Ovary (tissue), 9 donors: ENCODE data around the gene LMTK3. TPM values are rescaled to one million over a fixed set of nuclear protein-coding genes. Genes with fewer than 3 reads are reported as not detected.

Experiments
- DNase-seq, 5 donors: peaks; one replicate each; pipeline ENCODE4 v3.0.0-alpha.2; 2019 to 2020
- H3K27ac ChIP-seq, 2 donors: fragments of 200-600 bp; one replicate each; pipeline versions ENCODE4 v1.5.1 to v1.8.0; 2019 to 2022
- H3K27me3 ChIP-seq: fragments of 200-600 bp; one replicate; pipeline ENCODE4 v1.8.0; 2022
- H3K36me3 ChIP-seq: fragments of 200-600 bp; sonication (generic); one replicate; pipeline ENCODE4 v1.5.1; 2019
- H3K4me1 ChIP-seq: one replicate; pipeline ENCODE4 v1.8.1; 2013; ENCODE audit warnings: mild to moderate bottlenecking, moderate library complexity; ENCODE audit not compliant: insufficient read depth
- H3K4me3 ChIP-seq: fragments of 200-600 bp; sonication (generic); one replicate; pipeline ENCODE4 v1.5.1; 2017
- H3K9me3 ChIP-seq, 2 donors: fragments of 200-600 bp in 1 of 2; sonication (generic) in 1 of 2; one replicate each; pipeline versions ENCODE4 v1.5.1 to v1.8.1; 2013 to 2019; ENCODE audit warnings: mild to moderate bottlenecking in 1 of 2, moderate library complexity in 1 of 2
- EP300 ChIP-seq: sonication (generic); formaldehyde crosslinking; IDR thresholded peaks from one replicate; pipeline ENCODE4 v1.6.1; 2017; ENCODE audit warnings: antibody characterized with exemption
- POLR2A ChIP-seq: fragments of 450-650 bp; IDR thresholded peaks from one replicate; pipeline ENCODE4 v1.6.1; 2017; ENCODE audit warnings: antibody characterized with exemption, mild to moderate bottlenecking, moderate library complexity
- WGBS, 3 donors: extraction: QIAGEN DNeasy Blood & Tissue Kit in 1 of 3; methylation state at CpG; one replicate each; pipeline versions ENCODE4 v1.1.5 to v1.1.7; 2013 to 2017; 5-methylcytosine and 5-hydroxymethylcytosine counted together
- intact Hi-C, 4 donors: fragments of 100-400 bp; cut with DNase I; formaldehyde crosslinking; loops; one replicate each; pipeline versions ENCODE4 v1.11.0 to v1.15.1; 2022 to 2023
- polyA plus RNA-seq, 2 donors: library from polyadenylated mRNA; stranded (reverse); fragments of 200-250 nt in 1 of 2; fragments of 350-450 nt in 1 of 2; fragmentation: Illumina TruSeq in 1 of 2; extraction: RNeasy Lipid Tissue Mini Kit (QIAGEN cat#74804) in 1 of 2; gene quantifications; one replicate each; pipeline ENCODE4 v1.2.3, GENCODE V29; 2013 to 2014
- total RNA-seq, 7 donors: library from RNA; depleted of rRNA in 2 of 7; stranded (reverse); fragments of >200 nt in 2 of 7; fragmentation: NEBNext Ultra II Directional in 3 of 7; extraction: Animal tissue kit (Norgen Biotek cat#: 25700) in 3 of 7; gene quantifications; one replicate each; pipeline versions ENCODE4 v1.1.0 to v1.2.4, GENCODE V29; 2016 to 2023
- TF ChIP-seq, protein P1 (sequence below), 3 donors: fragments of 450-650 bp in 2 of 3; fragments of 200-600 bp in 1 of 3; IDR thresholded peaks; one replicate each; pipeline versions ENCODE4 v1.5.1 to v1.8.0; 2016 to 2022; ENCODE audit warnings: antibody characterized with exemption in 3 of 3, mild to moderate bottlenecking in 1 of 3
- donor health status: DM: no; HTN: no; CAD: no; lungs with moderate emphysema.
- donor health status: DM: no; HTN: no; CAD: no.
- donor health status: Bipolar disorder and iron deficiency.
- donor health status: DM: yes; HTN: yes; CAD: no.
- donor health status: DM: no; HTN: no; CAD: no.
- donor health status: DM: yes; HTN: yes; CAD: no.

Gene LMTK3
- total and polyA plus RNA-seq, 9 donors: 0.27 to 2.5 (median 0.49) TPM; not detected in 1

DNA sequence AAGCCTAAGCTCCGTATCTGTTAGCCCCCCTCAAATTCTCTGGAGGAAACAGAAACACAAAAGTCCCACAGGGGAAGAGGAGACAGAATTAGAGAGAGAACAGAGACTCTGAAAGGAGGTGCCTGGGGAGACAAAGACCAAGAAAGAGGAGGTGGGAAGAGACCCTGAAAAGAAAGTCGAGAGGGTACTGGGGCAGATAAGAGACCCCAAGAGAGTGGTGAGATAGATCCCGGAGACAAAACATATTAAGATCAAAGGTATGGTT lies 66.8 kb downstream of the LMTK3 start:
- Histone ChIP-seq H3K36me3 (no peaks in the 10 kb centered on the region), H3K27ac (peak overlapping the region in 1 of 2 donors; percentile 85), H3K9me3 (no peaks in the 10 kb centered on the region), H3K4me3 (peak overlapping the region; percentile 66), H3K27me3 (no peaks in the 10 kb centered on the region), H3K4me1 (peaks cover 6% of the 10 kb centered on the region)
- 11 to 21% (median 13%) methylated on average over 3 of the region's 3 CpGs for WGBS, 3 donors
- intact Hi-C loops: no loop called here
- no peak for DNase-seq
- no peak for TF ChIP-seq EP300
- TF ChIP-seq POLR2A: no peak
- TF ChIP-seq, protein P1, sequence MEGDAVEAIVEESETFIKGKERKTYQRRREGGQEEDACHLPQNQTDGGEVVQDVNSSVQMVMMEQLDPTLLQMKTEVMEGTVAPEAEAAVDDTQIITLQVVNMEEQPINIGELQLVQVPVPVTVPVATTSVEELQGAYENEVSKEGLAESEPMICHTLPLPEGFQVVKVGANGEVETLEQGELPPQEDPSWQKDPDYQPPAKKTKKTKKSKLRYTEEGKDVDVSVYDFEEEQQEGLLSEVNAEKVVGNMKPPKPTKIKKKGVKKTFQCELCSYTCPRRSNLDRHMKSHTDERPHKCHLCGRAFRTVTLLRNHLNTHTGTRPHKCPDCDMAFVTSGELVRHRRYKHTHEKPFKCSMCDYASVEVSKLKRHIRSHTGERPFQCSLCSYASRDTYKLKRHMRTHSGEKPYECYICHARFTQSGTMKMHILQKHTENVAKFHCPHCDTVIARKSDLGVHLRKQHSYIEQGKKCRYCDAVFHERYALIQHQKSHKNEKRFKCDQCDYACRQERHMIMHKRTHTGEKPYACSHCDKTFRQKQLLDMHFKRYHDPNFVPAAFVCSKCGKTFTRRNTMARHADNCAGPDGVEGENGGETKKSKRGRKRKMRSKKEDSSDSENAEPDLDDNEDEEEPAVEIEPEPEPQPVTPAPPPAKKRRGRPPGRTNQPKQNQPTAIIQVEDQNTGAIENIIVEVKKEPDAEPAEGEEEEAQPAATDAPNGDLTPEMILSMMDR (IDR thresholded peaks at IDR 0.05): no peak

DNA sequence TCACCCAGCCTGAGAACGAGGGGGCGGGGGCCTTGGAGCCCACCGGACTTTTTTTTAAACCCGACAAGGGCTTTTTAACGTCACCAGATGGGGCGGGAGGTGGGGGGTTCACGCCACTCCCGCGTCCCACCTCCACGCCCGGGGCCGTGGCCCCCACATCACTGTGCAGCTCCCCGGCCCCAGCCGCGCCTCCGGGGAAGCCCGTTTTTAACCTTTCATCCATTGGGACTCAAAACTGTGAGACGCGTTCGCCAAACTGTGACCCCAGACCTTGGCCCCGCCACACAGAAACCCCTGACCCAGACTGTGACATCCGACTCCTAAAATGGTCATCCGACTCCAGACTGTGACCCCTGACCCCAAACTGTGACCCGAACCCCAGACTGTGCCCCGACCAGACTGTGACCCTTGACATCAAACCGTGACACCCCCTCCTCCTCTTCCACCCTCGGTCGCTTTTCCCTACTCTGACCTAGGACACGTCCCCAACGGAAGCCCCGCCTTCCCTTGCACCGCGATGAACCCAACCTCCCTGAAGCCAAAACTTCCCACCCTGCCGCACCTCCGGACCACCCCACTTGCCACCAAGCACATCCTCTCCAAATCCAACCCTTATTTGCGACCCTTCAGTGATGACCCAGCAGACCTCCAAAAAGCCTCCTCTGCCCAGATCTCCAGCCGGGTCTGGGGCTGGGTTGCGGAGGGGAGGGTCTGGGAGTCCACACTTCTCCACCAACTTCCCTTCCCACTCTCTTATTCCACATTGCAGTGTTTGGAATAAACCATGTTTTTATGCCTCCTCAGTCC lies 67.3 kb downstream of the LMTK3 start:
- 20 to 37% (median 30%) methylated on average over 38 of the region's 38 CpGs for WGBS, 3 donors
- no peak overlapping the region for H3K27ac ChIP-seq
- no peaks in the 10 kb centered on the region for H3K27me3 ChIP-seq
- H3K36me3 ChIP-seq: no peaks in the 10 kb centered on the region
- peak in 2 of 5 donors; percentile 32 to 53 for DNase-seq
- peak overlapping the region; percentile 66 for H3K4me3 ChIP-seq
- intact Hi-C loops: no loop called here
- peaks cover 6% of the 10 kb centered on the region for H3K4me1 ChIP-seq
- TF ChIP-seq EP300 (no peak), POLR2A (no peak)
- TF ChIP-seq, protein P1 (IDR thresholded peaks at IDR 0.05): no peak
- no peaks in the 10 kb centered on the region for H3K9me3 ChIP-seq

DNA sequence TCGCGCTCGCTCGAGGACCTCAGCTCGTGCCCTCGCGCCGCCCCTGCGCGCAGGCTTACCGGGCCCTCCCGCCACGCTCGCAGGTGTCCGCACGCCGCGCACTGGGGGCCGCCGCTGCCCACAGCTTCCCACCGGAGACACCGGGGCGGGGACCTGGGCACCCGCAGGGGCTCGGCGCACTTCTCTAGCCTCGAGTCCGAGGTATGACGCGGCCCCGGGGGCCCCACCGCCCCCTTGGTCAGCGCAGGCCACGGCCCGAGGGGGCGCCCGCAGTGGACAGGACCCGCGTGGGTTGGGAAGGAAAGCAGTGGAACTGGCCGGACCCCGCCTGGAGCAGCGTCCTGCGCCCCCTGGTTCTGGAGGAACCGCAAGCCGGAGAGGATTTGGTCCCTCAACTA lies 67.9 kb downstream of the LMTK3 start:
- no peaks in the 10 kb centered on the region for H3K27me3 ChIP-seq
- intact Hi-C loops: no loop called here

DNA sequence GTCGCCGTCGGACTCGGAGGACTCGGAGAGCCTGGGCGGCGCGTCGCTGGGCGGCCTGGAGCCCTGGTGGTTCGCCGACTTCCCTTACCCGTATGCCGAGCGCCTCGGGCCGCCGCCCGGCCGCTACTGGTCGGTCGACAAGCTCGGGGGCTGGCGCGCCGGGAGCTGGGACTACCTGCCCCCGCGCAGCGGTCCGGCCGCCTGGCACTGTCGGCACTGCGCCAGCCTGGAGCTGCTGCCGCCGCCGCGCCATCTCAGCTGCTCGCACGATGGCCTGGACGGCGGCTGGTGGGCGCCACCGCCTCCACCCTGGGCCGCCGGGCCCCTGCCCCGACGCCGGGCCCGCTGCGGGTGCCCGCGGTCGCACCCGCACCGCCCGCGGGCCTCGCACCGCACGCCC lies 68.4 kb downstream of the LMTK3 start:
- DNase-seq: peak in 1 of 5 donors; percentile 41
- Histone ChIP-seq H3K36me3 (no peaks in the 10 kb centered on the region), H3K27me3 (no peaks in the 10 kb centered on the region), H3K4me3 (no peak overlapping the region), H3K9me3 (no peaks in the 10 kb centered on the region), H3K4me1 (peaks cover 6% of the 10 kb centered on the region), H3K27ac (no peak overlapping the region)
- WGBS, 3 donors: 32 to 66% (median 45%) methylated on average over 46 to 60 of the region's 60 CpGs
- TF ChIP-seq EP300: no peak
- TF ChIP-seq, protein P1 (IDR thresholded peaks at IDR 0.05): no peak
- no peak for TF ChIP-seq POLR2A
- intact Hi-C loops: no loop called here

More for the DNA sequence above, 67.9 kb downstream of the LMTK3 start:
- TF ChIP-seq POLR2A: no peak
- no peak for TF ChIP-seq EP300
- TF ChIP-seq, protein P1 (IDR thresholded peaks at IDR 0.05): no peak
- Histone ChIP-seq H3K27ac (no peak overlapping the region), H3K9me3 (no peaks in the 10 kb centered on the region), H3K4me1 (peaks cover 6% of the 10 kb centered on the region), H3K4me3 (no peak overlapping the region), H3K36me3 (no peaks in the 10 kb centered on the region)
- DNase-seq: peak in 1 of 5 donors; percentile 39
- WGBS, 3 donors: 34 to 63% (median 60%) methylated on average over 14 to 45 of the region's 45 CpGs
